Fibroblast of the aortic adventitia (primary cell): ENCODE results near the gene LDLRAP1. TPM values are rescaled to one million over a fixed set of nuclear protein-coding genes. Genes with fewer than 3 reads are reported as not detected.

Source experiments
- DNase-seq: peaks from one replicate; pipeline ENCODE4 v3.0.0-alpha.2; 2010; ENCODE audit warnings: low read depth
- H3K4me3 ChIP-seq: 2 replicates; pipeline ENCODE4 v1.5.1; 2011; ENCODE audit warnings: low read depth, mild to moderate bottlenecking, control low read depth, low read length, moderate library complexity
- CTCF ChIP-seq: IDR thresholded peaks from 2 replicates; pipeline ENCODE4 v1.5.1; 2011; ENCODE audit warnings: mild to moderate bottlenecking, low read length, control low read depth, inconsistent platforms; ENCODE audit not compliant: insufficient read depth
- total RNA-seq: library from RNA; depleted of rRNA; stranded (reverse); fragments of >200 nt; gene quantifications from 2 replicates; pipeline ENCODE4 v1.2.3, GENCODE V29; 2012; ENCODE audit warnings: low replicate concordance

The LDLRAP1 gene
- total RNA-seq, 1 donor, result 12.4 TPM

- no peak for DNase-seq
- no peak for TF ChIP-seq CTCF
Measured at GRCh38 chr1:25573961-25574360, 30.6 kb downstream of the LDLRAP1 start.

GRCh38 chr1:25575191-25575590 is 31.8 kb downstream of the LDLRAP1 start:
- no peak for DNase-seq
- TF ChIP-seq CTCF, result no peak
- no peak overlapping the region for H3K4me3 ChIP-seq

More at GRCh38 chr1:25573961-25574360, 30.6 kb downstream of the LDLRAP1 start:
- no peak overlapping the region for H3K4me3 ChIP-seq

- no peak for DNase-seq
- no peak for TF ChIP-seq CTCF
- H3K4me3 ChIP-seq, result no peak overlapping the region
Measured at GRCh38 chr1:25576459-25577133, 33.2 kb downstream of the LDLRAP1 start.

- no peak for TF ChIP-seq CTCF
- no peak overlapping the region for H3K4me3 ChIP-seq
- DNase-seq, result no peak
Measured at GRCh38 chr1:25577134-25577920, 33.9 kb downstream of the LDLRAP1 start.

GRCh38 chr1:25579292-25580252 is 36.2 kb downstream of the LDLRAP1 start:
- TF ChIP-seq CTCF, result no peak
- H3K4me3 ChIP-seq, result no peak overlapping the region
- peak; percentile 36 for DNase-seq

GRCh38 chr1:25580927-25581326 is 37.5 kb downstream of the LDLRAP1 start:
- H3K4me3 ChIP-seq, result no peak overlapping the region
- no peak for TF ChIP-seq CTCF
- DNase-seq, result no peak
